Nephron progenitor cell (in vitro differentiated cells): ENCODE measurements around the gene SERPINE2.

Experiments used
- DNase-seq: peaks from one replicate; pipeline ENCODE4 v3.0.0; 2021
- H3K27ac Mint-ChIP-seq: 2 replicates; pipeline ENCODE4 v1.8.0; 2021; ENCODE audit warnings: mild to moderate bottlenecking, moderate library complexity, mixed read lengths
- H3K27me3 Mint-ChIP-seq: 2 replicates; pipeline ENCODE4 v1.8.0; 2021; ENCODE audit warnings: mild to moderate bottlenecking, low read depth, mixed read lengths; ENCODE audit not compliant: poor library complexity
- H3K36me3 Mint-ChIP-seq: 2 replicates; pipeline ENCODE4 v1.8.0; 2021; ENCODE audit warnings: low read depth, mixed read lengths
- H3K4me1 Mint-ChIP-seq: 2 replicates; pipeline ENCODE4 v1.8.0; 2021; ENCODE audit warnings: mixed read lengths
- H3K4me3 Mint-ChIP-seq: 2 replicates; pipeline ENCODE4 v1.8.0; 2021; ENCODE audit warnings: mild to moderate bottlenecking, moderate library complexity, mixed read lengths
- H3K9me3 Mint-ChIP-seq: 2 replicates; pipeline ENCODE4 v1.8.0; 2021; ENCODE audit warnings: mild to moderate bottlenecking, moderate library complexity, mixed read lengths
- CTCF ChIP-seq: fragments of 200-600 bp; sonication (generic); IDR thresholded peaks from 2 replicates; pipeline ENCODE4 v1.5.0; 2021; ENCODE audit warnings: antibody characterized with exemption

The SERPINE2 gene

GRCh38 chr2:224029876-224030275 lies 9.2 kb downstream of the SERPINE2 start:
- peaks cover 14% of the 10 kb centered on the region for H3K36me3 Mint-ChIP-seq
- H3K27ac Mint-ChIP-seq: no peak overlapping the region
- peaks cover 51% of the 10 kb centered on the region for H3K4me1 Mint-ChIP-seq
- no peaks in the 10 kb centered on the region for H3K9me3 Mint-ChIP-seq
- peaks cover 4% of the 10 kb centered on the region for H3K27me3 Mint-ChIP-seq
- TF ChIP-seq CTCF: no peak
- no peak overlapping the region for H3K4me3 Mint-ChIP-seq
- DNase-seq: no peak

GRCh38 chr2:224027931-224028330 lies 11.2 kb downstream of the SERPINE2 start:
- Mint-ChIP-seq H3K4me3 (no peak overlapping the region), H3K9me3 (peaks cover 5% of the 10 kb centered on the region), H3K27ac (no peak overlapping the region), H3K27me3 (no peaks in the 10 kb centered on the region), H3K4me1 (peaks cover 61% of the 10 kb centered on the region), H3K36me3 (peaks cover 19% of the 10 kb centered on the region)
- no peak for DNase-seq
- no peak for TF ChIP-seq CTCF

GRCh38 chr2:224027070-224027469 lies 12.0 kb downstream of the SERPINE2 start:
- peaks cover 24% of the 10 kb centered on the region for H3K36me3 Mint-ChIP-seq
- H3K27ac Mint-ChIP-seq: no peak overlapping the region
- H3K4me1 Mint-ChIP-seq: peaks cover 57% of the 10 kb centered on the region
- H3K4me3 Mint-ChIP-seq: no peak overlapping the region
- H3K27me3 Mint-ChIP-seq: no peaks in the 10 kb centered on the region
- DNase-seq: no peak
- peaks cover 11% of the 10 kb centered on the region for H3K9me3 Mint-ChIP-seq
- TF ChIP-seq CTCF: no peak

- H3K4me3 Mint-ChIP-seq: no peak overlapping the region
- peaks cover 21% of the 10 kb centered on the region for H3K36me3 Mint-ChIP-seq
- peak overlapping the region; percentile 41 for H3K27ac Mint-ChIP-seq
- peaks cover 19% of the 10 kb centered on the region for H3K9me3 Mint-ChIP-seq
- peaks cover 58% of the 10 kb centered on the region for H3K4me1 Mint-ChIP-seq
- no peak for TF ChIP-seq CTCF
- H3K27me3 Mint-ChIP-seq: no peaks in the 10 kb centered on the region
- no peak for DNase-seq
These were observed 13.2 kb downstream of the SERPINE2 start for GRCh38 chr2:224025874-224026273.

- H3K9me3 Mint-ChIP-seq: peaks cover 20% of the 10 kb centered on the region
- no peak for DNase-seq
- no peaks in the 10 kb centered on the region for H3K27me3 Mint-ChIP-seq
- peak overlapping the region; percentile 61 for H3K27ac Mint-ChIP-seq
- TF ChIP-seq CTCF: no peak
- H3K4me1 Mint-ChIP-seq: peaks cover 61% of the 10 kb centered on the region
- peaks cover 17% of the 10 kb centered on the region for H3K36me3 Mint-ChIP-seq
- H3K4me3 Mint-ChIP-seq: no peak overlapping the region
These were observed 14.8 kb downstream of the SERPINE2 start for GRCh38 chr2:224024270-224024669.

- Mint-ChIP-seq H3K27ac (peak overlapping the region; percentile 36), H3K9me3 (peaks cover 20% of the 10 kb centered on the region), H3K4me3 (no peak overlapping the region), H3K27me3 (peaks cover 3% of the 10 kb centered on the region), H3K36me3 (peaks cover 17% of the 10 kb centered on the region), H3K4me1 (peaks cover 68% of the 10 kb centered on the region)
- no peak for DNase-seq
- TF ChIP-seq CTCF: no peak
These were observed 15.9 kb downstream of the SERPINE2 start for GRCh38 chr2:224023188-224023587.
